GM21576 (cell line): ENCODE data around the gene BUB3.

Experiments
- ATAC-seq: cut with Tn5 transposase; IDR thresholded peaks from one replicate; pipeline ENCODE4 v1.9.1; 2021; ENCODE audit warnings: mild to moderate bottlenecking, moderate library complexity; ENCODE audit not compliant: unreplicated experiment

The BUB3 gene

DNA sequence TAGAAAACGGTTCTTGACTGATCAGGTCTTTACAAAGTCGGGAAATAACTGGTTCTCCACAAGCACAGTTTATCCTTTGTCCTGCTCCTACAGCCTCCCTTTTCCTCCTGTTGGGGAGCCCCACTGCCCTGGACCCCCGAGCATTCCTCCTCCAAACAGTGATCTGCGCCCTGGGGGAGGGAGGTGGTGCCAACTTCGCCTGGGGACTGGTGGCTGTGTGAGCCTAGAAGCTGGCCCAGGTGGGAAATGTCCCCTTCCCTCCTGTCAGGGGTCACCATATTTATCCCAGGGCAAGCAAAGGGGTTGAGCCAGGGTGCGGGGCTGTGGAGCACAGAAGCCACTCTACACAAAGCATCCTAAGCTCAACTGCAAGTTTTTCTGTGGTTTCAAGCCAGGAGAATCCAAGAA is 13.2 kb upstream of the BUB3 start:
- ATAC-seq: no peak

- ATAC-seq: no peak
Observed at GRCh38 chr10:123141791-123142700, 12.2 kb upstream of the BUB3 start.

- ATAC-seq: no peak
Observed at GRCh38 chr10:123142701-123143161, 11.5 kb upstream of the BUB3 start.

DNA sequence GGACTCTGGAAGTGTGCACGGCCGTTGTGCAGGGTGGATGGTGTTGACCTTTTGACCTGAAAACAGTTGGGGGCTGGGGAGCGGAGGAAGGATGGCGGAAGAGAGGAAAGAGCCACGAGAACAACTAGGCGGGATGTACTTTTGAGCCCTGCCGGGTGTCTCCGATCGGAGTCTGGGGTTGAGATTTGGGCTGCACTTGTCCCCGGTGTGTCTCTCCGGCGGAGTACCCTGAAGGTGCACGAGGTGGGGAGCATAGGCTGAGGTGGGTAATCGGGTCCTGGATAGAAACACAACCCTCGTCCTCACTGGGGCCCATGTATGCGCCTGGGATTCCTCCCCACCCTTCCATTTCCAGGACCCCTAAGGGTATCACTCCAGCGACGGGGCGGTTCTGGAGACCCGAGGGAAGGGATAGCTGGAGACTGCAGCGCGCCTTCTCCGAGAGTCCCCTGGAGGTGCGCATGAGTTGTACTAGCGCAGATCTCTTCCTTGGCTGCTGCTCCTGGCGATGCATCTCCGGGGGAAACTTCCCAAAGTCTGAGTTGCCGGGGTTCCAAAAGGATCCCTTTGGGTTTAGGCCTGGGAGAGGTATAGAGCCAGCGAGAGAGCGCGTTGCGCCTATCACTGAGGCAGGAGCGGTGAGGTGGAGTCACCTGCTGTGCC is 10.9 kb upstream of the BUB3 start:
- ATAC-seq: no peak

DNA sequence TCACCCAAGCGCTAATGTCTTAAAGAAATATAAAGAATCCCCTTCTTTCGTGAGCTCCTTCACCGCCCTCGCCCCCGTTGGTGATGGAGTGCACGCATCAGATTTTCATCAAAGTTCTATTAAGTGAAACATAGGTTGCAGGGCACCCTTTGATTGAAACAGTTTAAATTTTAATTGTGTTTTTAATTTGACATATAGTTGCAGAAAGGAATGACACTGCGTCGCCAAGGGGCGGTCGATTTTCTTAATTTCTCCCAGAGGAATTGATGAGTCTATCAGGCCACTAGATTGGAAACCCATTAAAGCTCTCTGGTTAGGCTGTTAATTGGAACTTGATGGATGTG is 10.4 kb upstream of the BUB3 start:
- ATAC-seq: no peak

DNA sequence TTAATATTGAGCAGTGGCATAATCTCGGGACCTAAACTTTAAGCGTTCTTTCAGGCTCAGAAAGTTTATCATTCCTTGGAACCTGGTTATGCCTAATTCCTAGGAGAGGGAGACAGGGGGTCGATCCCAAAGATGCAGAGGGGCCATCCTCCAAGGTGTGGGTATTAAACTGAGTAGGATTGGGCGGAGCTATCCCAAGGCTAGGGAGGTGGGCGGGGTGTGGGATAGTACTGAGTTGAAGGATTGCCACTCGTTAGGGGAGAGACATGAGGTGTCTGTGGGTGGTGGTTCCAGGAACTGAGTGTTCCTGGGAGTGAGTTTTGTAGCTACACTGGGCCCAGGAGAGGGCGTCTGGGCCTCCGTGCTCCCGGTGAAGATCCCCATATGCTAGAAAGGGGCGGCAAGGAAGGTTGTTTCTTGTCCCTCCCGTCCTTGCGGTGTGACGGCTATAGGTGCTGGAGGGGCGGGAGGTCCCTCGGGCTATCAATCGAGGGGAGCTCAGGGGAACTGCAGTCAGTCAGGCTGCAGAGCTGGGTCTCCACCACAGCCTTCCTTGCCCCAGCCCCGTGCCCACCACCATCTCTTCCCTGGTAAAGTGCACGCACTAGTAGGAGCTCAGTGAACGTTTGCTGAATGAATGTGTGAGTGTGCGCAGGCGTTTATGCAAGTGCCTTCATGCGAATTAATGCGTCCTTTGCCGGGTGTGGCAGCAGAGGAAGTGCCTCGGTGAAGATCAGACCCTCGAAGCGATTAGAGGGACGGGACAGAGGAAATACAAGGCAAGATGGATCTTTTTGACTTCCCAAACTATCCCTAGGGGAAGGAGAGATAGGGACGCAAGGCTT is 9.3 kb upstream of the BUB3 start:
- ATAC-seq: no peak

DNA sequence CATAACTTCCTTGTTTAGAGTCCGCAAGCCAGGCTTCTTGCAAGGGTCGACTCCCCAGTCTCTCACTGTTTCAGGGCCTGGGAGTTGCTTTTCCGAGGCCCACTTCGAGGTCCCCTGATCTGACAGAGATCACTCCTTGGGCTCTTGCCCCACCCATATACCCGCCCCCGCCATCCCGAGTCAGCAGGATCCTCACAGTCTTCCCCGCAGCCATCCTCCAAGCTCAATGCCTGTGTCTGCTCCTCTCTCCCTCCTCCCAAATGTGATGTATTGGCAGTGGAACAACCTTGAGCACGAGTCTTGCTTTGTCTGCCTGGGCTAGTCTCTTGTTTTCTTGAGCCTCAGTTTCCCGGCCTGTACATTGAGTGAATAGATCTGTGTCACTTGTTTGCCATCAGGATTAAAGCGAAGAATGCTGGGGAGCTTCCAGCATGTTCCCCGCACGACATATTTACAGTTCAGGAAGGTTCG is 8.6 kb upstream of the BUB3 start:
- ATAC-seq: no peak

DNA sequence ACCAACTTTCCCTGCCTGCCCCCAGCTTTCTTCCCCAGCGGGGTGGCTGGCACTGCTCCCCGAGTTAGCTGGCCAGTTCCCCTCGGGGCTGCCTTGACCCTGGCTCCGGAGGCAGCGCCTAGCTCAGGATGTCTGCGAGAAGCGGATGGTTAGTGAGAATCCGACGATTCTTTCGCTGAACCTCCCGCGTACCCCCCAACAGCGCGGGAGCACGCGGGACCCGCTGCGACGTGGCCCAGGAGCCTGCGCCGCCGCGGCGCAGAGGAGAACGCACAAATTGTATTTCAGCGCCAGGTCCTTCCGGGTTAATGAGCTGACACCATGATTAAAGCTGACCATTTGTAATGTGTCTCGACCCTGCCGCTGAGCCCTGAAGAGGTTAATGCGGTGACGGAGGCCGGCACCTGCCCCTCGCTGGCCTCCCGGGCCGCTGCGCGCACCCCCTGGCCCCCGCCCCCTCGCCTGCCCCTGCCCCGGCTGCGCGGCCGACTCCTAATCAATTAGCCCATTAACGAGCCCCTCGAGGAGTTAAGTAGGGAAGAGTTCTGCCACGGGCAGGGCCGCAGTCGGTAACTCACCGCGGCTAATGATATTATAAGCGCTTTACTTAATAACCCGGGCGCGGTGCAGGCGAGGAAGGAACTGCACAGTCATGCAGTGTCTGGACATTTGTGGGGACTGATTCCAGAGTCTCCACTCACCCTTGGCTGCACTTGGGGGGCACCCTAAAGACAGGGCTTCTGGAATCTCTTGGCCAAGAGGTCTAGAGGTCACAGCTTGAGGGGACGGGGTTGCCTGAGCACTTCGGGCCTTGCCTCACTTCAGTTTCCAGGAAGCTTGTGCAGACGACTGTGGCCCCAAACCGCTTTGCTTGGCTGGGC is 7.9 kb upstream of the BUB3 start:
- ATAC-seq: no peak

- no peak for ATAC-seq
Observed at GRCh38 chr10:123146894-123147634, 7.1 kb upstream of the BUB3 start.

DNA sequence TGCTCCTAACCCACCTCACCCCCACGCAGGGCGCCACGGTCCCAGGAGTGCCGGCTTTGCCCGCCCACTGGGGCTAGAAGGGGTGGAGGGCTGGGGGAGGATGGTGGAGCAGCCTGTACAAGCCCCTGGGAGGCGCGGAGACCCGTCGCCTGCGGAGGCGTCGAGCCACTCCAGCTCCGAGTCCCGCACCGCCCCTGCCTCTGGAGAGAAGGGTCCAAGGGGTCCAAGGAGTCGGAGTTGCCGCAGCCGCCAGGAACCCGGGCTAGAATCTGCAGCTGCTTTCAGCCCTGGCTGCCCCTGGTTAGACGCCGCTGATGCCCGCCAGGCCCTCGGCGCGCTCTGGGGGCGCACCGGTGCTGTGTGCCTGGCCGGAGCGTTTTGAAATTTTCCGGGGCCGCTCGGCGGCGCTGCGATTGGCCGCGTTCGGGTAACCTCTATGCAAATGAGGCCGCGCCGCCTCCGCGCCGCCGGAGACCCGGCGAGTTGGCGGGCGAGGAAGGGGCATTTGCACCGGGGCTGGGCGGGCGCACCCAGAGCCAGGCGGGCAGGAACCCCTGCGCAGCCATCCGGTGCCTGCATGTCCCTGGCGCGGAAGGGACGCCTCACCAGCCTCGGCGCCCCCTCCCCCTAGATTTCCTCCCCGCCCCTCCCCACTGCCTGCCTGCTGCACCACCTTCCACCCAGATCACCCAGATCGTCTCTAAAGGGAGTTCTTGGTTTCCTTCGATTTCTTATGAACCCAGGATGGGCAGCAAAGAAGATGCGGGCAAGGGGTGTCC is 6.4 kb upstream of the BUB3 start, which contains the start of gene HMX2:
HMX2 (plus strand) TSS at position 502 of the 779 bp plus-strand sequence; CDS start at position 745, 243 bp downstream.
- no peak for ATAC-seq

DNA sequence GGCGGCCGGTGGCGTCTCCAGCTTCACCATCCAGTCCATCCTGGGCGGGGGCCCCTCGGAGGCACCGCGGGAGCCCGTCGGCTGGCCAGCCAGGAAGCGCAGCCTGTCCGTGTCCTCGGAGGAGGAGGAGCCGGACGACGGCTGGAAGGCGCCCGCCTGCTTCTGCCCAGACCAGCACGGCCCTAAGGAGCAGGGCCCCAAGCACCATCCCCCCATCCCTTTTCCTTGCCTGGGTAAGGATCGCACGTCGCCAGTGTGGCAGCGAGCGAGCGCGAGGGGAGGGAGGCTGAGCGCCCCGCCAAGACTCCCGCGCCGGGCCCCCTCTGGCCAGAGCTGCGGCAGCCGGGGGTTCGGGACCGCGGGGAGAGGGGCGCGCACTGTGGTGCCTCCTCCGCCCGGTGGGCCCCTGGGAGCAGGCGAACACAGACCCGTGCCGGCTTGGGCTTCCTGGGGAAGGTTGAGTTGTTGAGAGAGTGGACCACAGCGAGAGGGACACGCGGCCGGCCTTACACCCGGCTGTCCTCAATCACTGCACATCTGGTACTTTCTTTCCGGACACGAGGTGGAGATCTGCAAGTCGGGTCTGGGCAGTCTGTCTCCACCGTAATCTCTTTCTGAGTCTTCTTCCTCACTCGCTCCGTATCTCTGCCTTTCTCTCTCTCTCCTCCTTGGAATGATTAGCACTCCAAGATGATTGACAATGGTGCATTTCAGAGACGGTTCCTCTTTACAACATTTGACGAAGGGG is 5.6 kb upstream of the BUB3 start:
- no peak for ATAC-seq

DNA sequence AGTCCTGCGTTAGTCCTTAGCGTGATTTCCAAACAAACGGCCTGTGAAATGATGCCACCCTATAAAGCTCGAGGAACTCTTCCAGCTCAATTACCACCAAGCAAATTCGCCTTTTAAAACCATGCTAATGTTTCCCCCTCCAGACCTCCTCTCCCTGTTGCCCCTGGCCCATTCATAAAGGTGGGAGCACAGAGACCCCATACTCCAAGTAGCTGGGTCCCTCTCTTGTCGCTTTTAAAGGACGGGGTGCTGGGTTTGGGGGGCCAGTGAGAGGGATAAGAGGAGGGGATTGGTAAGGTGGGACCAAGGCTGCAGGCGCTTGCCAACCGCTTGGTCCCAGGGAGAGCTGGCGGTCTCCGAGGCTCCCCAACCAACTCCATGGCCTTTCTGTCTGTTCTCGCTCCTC is 5.0 kb upstream of the BUB3 start:
- no peak for ATAC-seq

DNA sequence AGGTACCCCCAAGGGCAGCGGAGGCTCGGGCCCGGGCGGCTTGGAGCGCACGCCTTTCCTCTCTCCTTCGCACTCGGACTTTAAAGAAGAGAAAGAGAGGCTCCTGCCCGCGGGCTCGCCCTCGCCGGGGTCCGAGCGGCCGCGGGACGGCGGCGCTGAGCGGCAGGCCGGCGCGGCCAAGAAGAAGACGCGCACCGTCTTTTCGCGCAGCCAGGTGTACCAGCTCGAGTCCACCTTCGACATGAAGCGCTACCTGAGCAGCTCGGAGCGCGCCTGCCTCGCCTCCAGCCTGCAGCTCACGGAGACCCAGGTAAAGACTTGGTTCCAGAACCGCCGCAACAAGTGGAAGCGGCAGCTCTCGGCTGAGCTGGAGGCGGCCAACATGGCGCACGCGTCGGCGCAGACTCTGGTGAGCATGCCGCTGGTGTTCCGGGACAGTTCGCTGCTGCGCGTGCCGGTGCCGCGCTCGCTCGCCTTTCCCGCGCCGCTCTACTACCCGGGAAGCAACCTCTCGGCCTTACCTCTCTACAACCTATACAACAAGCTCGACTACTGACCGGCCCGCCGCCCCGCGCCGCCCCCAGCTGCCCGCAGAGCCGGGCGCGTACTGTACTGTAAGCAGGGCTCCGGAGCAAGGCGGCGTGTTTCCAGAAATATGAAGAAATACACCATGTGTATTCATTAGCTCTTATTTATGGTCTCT is 4.5 kb upstream of the BUB3 start:
- ATAC-seq: no peak

DNA sequence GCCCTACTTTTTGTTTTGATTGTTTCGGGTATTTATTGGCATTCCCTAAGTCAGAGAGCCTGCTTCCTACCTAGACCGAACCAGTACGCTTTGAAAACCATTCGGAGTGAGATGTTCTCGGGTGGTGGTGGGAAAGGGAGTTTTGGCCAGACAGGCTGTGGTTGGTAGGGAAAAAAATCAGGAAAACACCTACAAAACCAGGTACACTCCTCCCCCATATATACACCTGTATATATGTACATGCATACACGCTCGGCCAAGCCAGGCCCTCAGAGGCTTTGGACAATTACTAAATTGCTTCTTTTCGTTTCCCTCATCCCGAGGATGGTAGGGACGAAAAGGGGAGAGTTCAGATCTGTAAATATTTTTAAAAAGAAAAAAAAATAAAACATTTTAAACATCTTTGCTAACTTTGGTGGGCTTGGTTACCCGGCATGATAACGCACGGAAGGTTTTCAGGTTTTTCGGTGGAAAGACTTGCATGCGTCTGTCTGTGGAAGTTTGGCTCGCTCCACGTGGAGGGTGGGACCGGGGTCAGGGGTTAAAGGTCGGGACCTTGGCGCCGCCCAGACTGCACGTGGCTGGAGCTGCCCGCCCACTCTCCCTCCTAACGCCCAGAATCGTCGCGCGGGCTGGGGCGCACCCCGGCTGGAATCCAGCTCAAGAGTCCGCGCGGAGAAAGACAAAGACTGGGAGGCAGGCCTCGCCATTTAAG is 3.8 kb upstream of the BUB3 start:
- ATAC-seq: no peak

DNA sequence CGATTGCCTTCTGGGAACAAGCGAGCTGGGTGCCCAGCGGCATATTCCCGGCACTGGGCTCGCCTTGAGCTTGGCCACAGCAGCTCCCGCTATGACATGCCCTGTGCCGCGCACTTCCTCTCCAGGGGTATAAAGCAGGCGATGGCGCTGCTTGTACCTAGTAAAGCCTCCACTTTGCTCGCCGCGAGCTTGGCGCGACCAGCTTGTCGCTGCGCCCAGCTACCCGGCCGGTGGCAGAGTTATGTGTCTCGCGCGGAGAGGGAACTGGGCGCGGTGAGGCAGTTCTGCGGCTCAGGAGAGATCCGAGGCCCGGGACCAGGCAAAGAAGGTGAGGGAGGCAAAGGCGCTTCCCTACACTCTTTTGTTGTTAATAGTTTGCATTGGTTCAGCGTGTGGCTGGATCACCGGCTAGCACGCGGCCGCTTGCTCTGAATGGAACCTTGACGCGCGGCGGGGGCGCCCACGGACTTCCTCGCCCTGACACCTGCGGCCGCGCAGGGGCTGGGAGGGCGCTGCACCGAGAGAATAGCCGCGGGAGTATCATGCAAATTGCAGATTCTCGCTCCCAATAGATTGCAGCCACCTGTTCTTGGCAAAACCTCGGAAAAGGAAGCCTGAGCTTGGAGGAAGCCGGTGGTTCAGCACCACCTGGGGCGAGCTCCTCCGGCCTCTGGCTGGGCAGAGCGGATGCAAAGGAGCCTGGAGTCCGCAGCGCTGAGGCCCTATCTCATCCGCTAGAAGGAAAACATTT is 3.0 kb upstream of the BUB3 start:
- no peak for ATAC-seq

DNA sequence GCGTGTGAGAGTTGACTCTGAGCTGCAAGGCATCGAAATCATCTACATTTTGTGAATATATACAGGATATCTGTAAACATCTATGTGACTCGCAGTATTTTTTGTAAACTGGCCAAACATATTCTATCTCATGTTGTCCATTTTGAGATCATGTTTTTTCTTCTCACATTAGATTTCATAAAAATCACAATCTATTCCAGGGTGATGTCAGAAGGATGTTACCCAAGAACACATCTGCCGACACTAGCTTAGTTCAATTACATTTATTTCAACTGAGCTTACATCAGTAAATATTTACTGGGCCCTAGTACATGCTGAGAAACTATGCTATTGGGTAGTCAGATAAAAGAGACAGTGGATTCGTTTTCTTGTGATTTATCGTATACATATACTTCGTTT is 2.5 kb upstream of the BUB3 start:
- ATAC-seq: no peak
